Adrenal gland (tissue), 5 donors: ENCODE measurements around the gene HORMAD2.

ENCODE experiments used
- CTCF ChIP-seq, 6 experiments: fragments of 450-650 bp in 4 of 6; fragments of 200-600 bp in 2 of 6; sonication (generic) in 1 of 6; IDR thresholded peaks; 1 replicate in 5 of 6; 2 replicates in 1 of 6; pipeline versions ENCODE4 v1.5.1 to v1.8.0; 2016 to 2021; ENCODE audit warnings: antibody characterized with exemption in 6 of 6, mild to moderate bottlenecking in 2 of 6, moderate library complexity in 1 of 6
- POLR2A ChIP-seq, 2 donors: fragments of 450-650 bp; IDR thresholded peaks; one replicate each; pipeline ENCODE4 v1.6.1; 2017; ENCODE audit warnings: antibody characterized with exemption in 2 of 2, mild to moderate bottlenecking in 2 of 2, moderate library complexity in 1 of 2
- donor health status: DM: no; HTN: no; CAD: no.

DNA sequence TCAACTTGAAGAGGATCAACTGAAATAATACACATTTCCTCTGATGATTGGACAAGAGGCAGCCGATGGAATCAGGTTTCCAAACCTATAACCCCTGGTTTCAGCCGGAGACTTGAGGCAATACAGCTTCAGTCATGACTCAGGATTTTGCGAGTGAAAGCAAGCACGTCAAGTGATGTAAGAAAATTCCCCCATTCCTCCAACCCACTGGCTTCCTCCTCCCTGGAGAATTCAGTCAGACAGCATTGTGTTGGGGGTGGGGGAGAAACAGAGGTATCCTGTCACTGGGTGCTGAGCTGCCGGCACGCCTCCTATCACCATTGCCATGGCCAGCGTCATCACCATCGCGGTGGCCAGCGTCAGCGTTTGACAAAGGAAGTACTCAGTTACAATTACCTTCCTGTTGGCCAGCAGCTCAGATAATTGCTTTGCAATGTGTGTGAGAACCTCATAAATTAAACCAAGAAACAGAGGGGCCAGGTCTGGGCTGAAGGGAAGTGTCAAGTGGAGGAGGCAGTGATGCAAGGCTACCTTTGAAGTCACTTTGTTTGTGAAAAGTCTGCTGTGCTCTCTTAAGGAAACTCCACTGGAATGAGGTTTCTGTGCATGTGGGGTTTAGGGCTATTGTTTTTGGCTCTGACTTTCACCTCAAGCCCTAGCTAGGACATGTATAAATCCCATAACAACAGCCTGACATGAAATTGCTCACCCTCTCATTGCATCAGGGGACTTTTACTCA lies 116.0 kb downstream of the HORMAD2 start:
- no peak for TF ChIP-seq CTCF (IDR thresholded peaks at IDR 0.05)
- TF ChIP-seq POLR2A (IDR thresholded peaks at IDR 0.05) = no peak
